CD4-positive, alpha-beta T cell treated with Interferon gamma for 1 hour (primary cell): ENCODE results near the gene TCP1.
"Not testable (repeated sequence)": the region's sequence is repeated elsewhere in the genome, so short reads cannot be mapped to it uniquely, and the experiment has no call there.

Experiments used
- DNase-seq: peaks from one replicate; pipeline ENCODE4 v3.0.0-alpha.2; 2020

Gene TCP1

GRCh38 chr6:159732550-159732949, 56.9 kb downstream of the TCP1 start:
- DNase-seq, result not testable (repeated sequence)

DNA sequence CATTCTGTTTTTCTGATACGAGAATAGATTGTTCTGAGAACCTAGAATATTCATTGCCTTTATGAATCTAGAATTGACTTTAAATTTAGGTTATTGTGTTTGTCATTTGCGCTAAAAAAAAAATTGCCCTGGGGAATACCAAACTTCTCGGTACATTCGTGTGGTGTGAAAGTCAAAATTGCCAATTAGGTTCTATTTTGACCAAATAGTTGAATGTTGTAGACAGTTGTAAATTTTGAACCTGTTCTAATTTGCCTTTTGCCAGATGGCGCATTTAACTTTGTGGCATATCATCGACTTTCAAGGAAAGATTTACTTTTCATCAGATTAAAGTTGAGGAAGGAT, 59.1 kb downstream of the TCP1 start:
- no peak for DNase-seq

DNA sequence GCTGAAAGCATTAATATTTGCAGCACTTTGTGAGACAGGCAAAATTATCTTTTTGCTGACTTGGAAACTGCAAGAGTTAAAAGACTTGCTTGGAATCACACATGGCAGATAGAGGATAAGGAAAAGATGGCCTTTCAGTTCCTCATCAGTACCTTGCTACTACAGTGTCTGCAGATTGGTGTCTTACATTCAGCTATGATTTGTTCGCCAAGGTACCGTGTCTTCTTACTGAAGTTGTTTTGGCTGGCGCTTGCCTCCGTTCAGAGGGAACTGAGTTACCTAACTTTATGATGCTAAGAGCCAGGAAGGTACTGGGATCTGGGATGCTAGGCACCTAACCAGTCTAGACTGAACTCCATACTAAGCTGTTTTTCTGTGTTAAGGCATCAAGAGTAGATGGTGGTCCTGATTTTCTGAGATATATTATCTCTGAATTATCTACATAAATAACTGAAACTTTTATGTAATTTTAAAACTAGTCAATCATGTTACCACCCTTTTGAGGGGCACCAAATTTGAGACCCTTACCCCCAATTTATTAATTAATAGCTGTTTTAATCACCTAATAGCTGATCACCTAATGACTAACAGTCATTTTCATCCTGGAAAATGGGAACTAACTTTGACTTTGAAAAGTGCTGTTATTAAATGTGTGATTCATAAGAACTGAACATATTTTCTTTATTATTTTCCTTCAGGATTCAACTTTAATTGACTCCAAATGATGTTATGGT, 59.6 kb downstream of the TCP1 start:
- DNase-seq, result no peak

DNA sequence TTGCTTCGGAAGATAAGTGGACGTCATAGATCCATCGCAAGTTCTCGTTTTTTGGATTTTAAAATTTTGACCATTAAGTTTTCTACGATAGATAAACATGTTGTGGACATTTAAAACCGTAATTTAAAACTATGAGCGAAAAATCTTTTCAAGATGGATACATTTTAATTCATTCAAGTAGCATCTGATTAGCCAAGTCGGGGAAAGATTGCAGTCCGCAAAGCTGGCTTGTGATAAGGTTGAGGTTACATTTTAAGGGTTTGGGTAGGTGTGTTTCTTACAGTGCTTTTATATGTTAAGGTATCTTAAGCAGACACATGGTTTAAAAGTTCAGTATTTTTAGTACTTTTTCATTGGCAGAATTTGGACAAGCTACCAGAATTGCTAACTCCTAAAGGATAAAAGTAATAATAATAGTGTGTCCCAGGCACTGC, 60.9 kb downstream of the TCP1 start:
- no peak for DNase-seq
